ENCODE data around the gene OR56A5. TPM values are rescaled to one million over a fixed set of nuclear protein-coding genes. Genes with fewer than 3 reads are reported as not detected.

Gene OR56A5, protein sequence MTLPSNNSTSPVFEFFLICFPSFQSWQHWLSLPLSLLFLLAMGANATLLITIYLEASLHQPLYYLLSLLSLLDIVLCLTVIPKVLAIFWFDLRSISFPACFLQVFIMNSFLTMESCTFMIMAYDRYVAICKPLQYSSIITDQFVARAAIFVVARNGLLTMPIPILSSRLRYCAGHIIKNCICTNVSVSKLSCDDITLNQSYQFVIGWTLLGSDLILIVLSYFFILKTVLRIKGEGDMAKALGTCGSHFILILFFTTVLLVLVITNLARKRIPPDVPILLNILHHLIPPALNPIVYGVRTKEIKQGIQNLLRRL
- not detected in 2 replicates for total RNA-seq

GRCh38 chr11:5968394-5968793 lies at the start of gene OR56A5:
Gene OR56A5 (minus strand): TSS chr11:5968494. CDS start chr11:5968494, 0 bp downstream.

DNA sequence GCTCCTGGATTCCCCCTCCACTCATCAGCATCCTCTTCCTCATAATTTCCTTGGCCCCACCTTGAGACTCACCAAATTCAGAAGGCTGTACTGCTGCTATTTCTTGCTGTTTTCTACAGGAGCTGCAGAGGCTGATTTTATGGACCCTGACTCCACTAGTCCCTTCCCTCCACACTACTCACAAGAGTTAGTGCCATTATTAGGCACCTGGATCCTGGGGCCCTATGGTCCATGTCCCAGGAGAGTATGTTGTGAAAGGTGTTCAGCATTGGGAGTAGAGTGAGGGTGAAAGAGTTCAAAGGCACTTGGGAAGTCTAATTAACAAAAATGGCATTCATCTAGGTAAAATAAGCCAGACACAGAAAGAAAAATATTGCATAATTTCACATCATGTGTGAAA lies 38.6 kb upstream of the OR56A5 start, which contains the start of gene OR56A4:
TSS of gene OR56A4 (minus strand) at position 101 of the 400 bp plus-strand sequence. CDS start 3,954 bp downstream, outside the sequence.

GRCh38 chr11:5986885-5987284 lies 18.6 kb upstream of the OR56A5 start, which contains the start of gene OR52L1:
Gene OR52L1 (minus strand): TSS chr11:5986985. CDS start chr11:5986930, 55 bp downstream.

GRCh38 chr11:5941951-5942350 lies 26.3 kb downstream of the OR56A5 start, which contains the start of gene OR56A3:
Gene OR56A3 (plus strand): TSS chr11:5942251. CDS start chr11:5947347, 5,096 bp downstream.

Other genes starting within 250 kb of the OR56A5 start
- not detected in 2 replicates for gene OR56B1, start 232.0 kb downstream of the OR56A5 start, total RNA-seq
- not detected in 2 replicates for gene OR52N4, start 214.3 kb downstream of the OR56A5 start, total RNA-seq
- not detected in 2 replicates for gene OR52N5, start 185.1 kb downstream of the OR56A5 start, total RNA-seq
- not detected in 2 replicates for gene OR52N1, start 177.2 kb downstream of the OR56A5 start, total RNA-seq
- not detected in 2 replicates for gene OR52N2, start 159.6 kb downstream of the OR56A5 start, total RNA-seq
- not detected in 2 replicates for gene OR52E6, start 126.6 kb downstream of the OR56A5 start, total RNA-seq
- not detected in 2 replicates for gene OR52E8, start 110.8 kb downstream of the OR56A5 start, total RNA-seq
- gene OR52E4, start 87.9 kb downstream of the OR56A5 start, total RNA-seq: not detected in 2 replicates
- not detected in 2 replicates for gene OR52E5, start 75.3 kb downstream of the OR56A5 start, total RNA-seq
- gene OR56A3, start 26.2 kb downstream of the OR56A5 start, total RNA-seq: not detected in 2 replicates
- not detected in 2 replicates for gene OR52L1, start 18.5 kb upstream of the OR56A5 start, total RNA-seq
- gene OR56A4, start 38.5 kb upstream of the OR56A5 start, total RNA-seq: not detected in 2 replicates
- not detected in 2 replicates for gene OR56A1, start 62.3 kb upstream of the OR56A5 start, total RNA-seq
- not detected in 2 replicates for gene OR56B4, start 139.2 kb upstream of the OR56A5 start, total RNA-seq
- gene OR52B2, start 201.8 kb upstream of the OR56A5 start, total RNA-seq: not detected in 2 replicates
- gene OR52W1, start 230.7 kb upstream of the OR56A5 start, total RNA-seq: not detected in 2 replicates
- not detected in 2 replicates for gene C11orf42, start 237.1 kb upstream of the OR56A5 start, total RNA-seq